Thyroid gland (tissue), 4 donors: ENCODE measurements around the gene RNU4-1. TPM values are rescaled to one million over a fixed set of nuclear protein-coding genes. Genes with fewer than 3 reads are reported as not detected.

ENCODE experiments used
- DNase-seq, 2 donors: peaks; one replicate each; pipeline ENCODE4 v3.0.0-alpha.2; 2019
- H3K27ac ChIP-seq, 3 donors: fragments of 200-600 bp; sonication (generic); 1 replicate in 2 of 3; 2 replicates in 1 of 3; pipeline ENCODE4 v1.5.1; 2016 to 2019; ENCODE audit warnings: mild to moderate bottlenecking in 1 of 3, moderate library complexity in 1 of 3
- H3K27me3 ChIP-seq: fragments of 200-600 bp; sonication (generic); one replicate; pipeline ENCODE4 v1.5.1; 2019
- H3K36me3 ChIP-seq, 2 donors: fragments of 200-600 bp; sonication (generic); one replicate each; pipeline ENCODE4 v1.5.1; 2016 to 2019
- H3K4me1 ChIP-seq, 2 donors: fragments of 200-600 bp; sonication (generic); one replicate each; pipeline ENCODE4 v1.5.1; 2017 to 2019
- H3K4me3 ChIP-seq, 3 donors: fragments of 200-600 bp; sonication (generic); replicated peaks in 1 of 3; 1 replicate in 2 of 3; 2 replicates in 1 of 3; pipeline ENCODE4 v1.5.1; 2016; ENCODE audit warnings: mild to moderate bottlenecking in 1 of 3
- H3K9me3 ChIP-seq: fragments of 200-600 bp; sonication (generic); one replicate; pipeline ENCODE4 v1.5.1; 2017
- POLR2A ChIP-seq, 2 donors: fragments of 450-650 bp; IDR thresholded peaks; one replicate each; pipeline ENCODE4 v1.6.1; 2017; ENCODE audit warnings: antibody characterized with exemption in 2 of 2, mild to moderate bottlenecking in 2 of 2, moderate library complexity in 1 of 2
- WGBS, 2 donors: methylation state at CpG; one replicate each; pipeline ENCODE4 v1.1.5; 2017; 5-methylcytosine and 5-hydroxymethylcytosine counted together
- intact Hi-C: fragments of 100-400 bp; cut with DNase I; formaldehyde crosslinking; loops from one replicate; pipeline ENCODE4 v1.15.1; 2023
- total RNA-seq, 4 donors: library from RNA; depleted of rRNA; stranded (reverse); fragments of >200 nt; gene quantifications; one replicate each; pipeline ENCODE4 v1.2.3, GENCODE V29; 2016
- TF ChIP-seq, protein P1 (sequence below), 6 experiments: fragments of 200-600 bp in 3 of 6; fragments of 450-650 bp in 3 of 6; sonication (generic) in 3 of 6; IDR thresholded peaks; one replicate each; pipeline ENCODE4 v1.5.1; 2016 to 2019; ENCODE audit warnings: antibody characterized with exemption in 6 of 6, mild to moderate bottlenecking in 2 of 6, inconsistent platforms in 1 of 6, moderate library complexity in 1 of 6

RNU4-1 gene
- total RNA-seq, 4 donors from 2014 or later: under 0.01 TPM

GRCh38 chr12:120265473-120266179, 27.4 kb downstream of the RNU4-1 start, which contains the start of gene PXN:
Gene PXN, minus strand, starts transcription at chr12:120265730. Its CDS starts 101 bp downstream, at chr12:120265629.
- TF ChIP-seq, protein P1, sequence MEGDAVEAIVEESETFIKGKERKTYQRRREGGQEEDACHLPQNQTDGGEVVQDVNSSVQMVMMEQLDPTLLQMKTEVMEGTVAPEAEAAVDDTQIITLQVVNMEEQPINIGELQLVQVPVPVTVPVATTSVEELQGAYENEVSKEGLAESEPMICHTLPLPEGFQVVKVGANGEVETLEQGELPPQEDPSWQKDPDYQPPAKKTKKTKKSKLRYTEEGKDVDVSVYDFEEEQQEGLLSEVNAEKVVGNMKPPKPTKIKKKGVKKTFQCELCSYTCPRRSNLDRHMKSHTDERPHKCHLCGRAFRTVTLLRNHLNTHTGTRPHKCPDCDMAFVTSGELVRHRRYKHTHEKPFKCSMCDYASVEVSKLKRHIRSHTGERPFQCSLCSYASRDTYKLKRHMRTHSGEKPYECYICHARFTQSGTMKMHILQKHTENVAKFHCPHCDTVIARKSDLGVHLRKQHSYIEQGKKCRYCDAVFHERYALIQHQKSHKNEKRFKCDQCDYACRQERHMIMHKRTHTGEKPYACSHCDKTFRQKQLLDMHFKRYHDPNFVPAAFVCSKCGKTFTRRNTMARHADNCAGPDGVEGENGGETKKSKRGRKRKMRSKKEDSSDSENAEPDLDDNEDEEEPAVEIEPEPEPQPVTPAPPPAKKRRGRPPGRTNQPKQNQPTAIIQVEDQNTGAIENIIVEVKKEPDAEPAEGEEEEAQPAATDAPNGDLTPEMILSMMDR (IDR thresholded peaks at IDR 0.05): peak; percentile 53 to 91 (median 70)
- TF ChIP-seq POLR2A (IDR thresholded peaks at IDR 0.05): peak in 1 of 2 donors; percentile 81
- peak within 1 kb of the TSS; percentile 85 to 97 (median 96) for H3K27ac ChIP-seq
- 25 to 40% methylated on average over 2 to 4 of the region's 81 CpGs for WGBS, 2 donors
- no peaks in the 10 kb centered on the region for H3K36me3 ChIP-seq
- H3K27me3 ChIP-seq: no peaks in the 10 kb centered on the region
- peak within 1 kb of the TSS; percentile 40 to 99 (median 92) for H3K4me3 ChIP-seq
- DNase-seq: peak; percentile 83 to 88
- intact Hi-C loops: loop anchor here (2.0 kb wide), 1 partner anchor 37 kb away; no protein-coding TSS in a partner anchor
- H3K4me1 ChIP-seq: peaks cover 40 to 48% of the 10 kb centered on the region in 2 donors
- H3K9me3 ChIP-seq: no peaks in the 10 kb centered on the region

GRCh38 chr12:120264904-120265472, 28.0 kb downstream of the RNU4-1 start:
- DNase-seq: no peak
- peak overlapping the region; percentile 40 to 99 (median 92) for H3K4me3 ChIP-seq
- no peak for TF ChIP-seq POLR2A (IDR thresholded peaks at IDR 0.05)
- TF ChIP-seq, protein P1 (IDR thresholded peaks at IDR 0.05): no peak
- H3K27ac ChIP-seq: peak overlapping the region; percentile 85 to 97 (median 96)
- peaks cover 41 to 51% of the 10 kb centered on the region in 2 donors for H3K4me1 ChIP-seq
- intact Hi-C loops: loop anchor here (2.0 kb wide), 1 partner anchor 36 kb away; no protein-coding TSS in a partner anchor
- H3K9me3 ChIP-seq: no peaks in the 10 kb centered on the region
- 6 to 8% methylated on average over 2 to 8 of the region's 29 CpGs for WGBS, 2 donors
- no peaks in the 10 kb centered on the region for H3K27me3 ChIP-seq
- H3K36me3 ChIP-seq: no peaks in the 10 kb centered on the region

DNA sequence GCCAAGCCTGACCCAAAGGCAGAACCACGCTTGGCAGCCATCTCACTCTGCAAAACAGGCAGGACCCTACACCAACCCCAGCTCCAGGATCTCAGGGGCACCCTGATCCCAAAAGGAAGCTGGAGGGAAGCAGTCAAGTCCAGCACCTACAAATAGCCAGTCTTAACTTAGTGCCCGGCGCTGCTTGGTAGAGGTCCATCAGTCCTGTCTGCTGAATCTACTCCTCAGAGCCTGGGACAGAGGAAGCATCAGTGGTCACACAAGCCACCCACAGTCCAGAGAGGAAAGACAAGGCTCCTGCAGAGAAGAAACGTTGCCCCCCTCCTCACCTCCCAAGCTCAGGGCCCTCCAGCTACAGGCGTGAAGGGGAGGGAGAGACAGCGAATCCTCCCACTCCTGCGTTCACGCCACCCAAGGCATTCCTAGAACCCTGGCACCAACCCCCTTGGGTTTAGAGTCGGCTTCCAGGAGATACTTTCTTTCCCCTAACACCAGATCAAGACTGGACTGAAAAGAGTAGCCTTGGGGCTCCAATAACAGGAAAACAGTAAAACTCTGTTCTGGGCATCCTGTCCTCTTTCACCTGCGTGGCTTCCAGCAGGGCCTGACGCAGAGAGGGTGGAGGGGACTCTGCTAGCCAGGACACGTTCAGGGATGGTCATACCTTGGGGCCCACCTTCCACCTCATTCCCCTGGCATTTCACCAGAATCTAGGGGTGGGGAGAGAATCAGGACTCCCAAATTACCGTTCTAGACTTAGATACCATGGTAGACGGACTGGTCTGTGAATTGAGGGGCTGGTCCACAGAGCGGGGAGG, 28.7 kb downstream of the RNU4-1 start:
- WGBS, 2 donors: 18 to 25% methylated on average over 12 to 15 of the region's 15 CpGs
- intact Hi-C loops: loop anchor here (2.0 kb wide), 1 partner anchor 35 kb away; no protein-coding TSS in a partner anchor

GRCh38 chr12:120263748-120264085, 29.3 kb downstream of the RNU4-1 start:
- peak in 1 of 2 donors; percentile 49 for DNase-seq
- H3K36me3 ChIP-seq: no peaks in the 10 kb centered on the region
- no peaks in the 10 kb centered on the region for H3K27me3 ChIP-seq
- intact Hi-C loops: loop anchor here (2.0 kb wide), 1 partner anchor 35 kb away; no protein-coding TSS in a partner anchor
- WGBS, 2 donors: 9 to 15% methylated on average over 5 of the region's 5 CpGs
- TF ChIP-seq POLR2A (IDR thresholded peaks at IDR 0.05): no peak
- TF ChIP-seq, protein P1 (IDR thresholded peaks at IDR 0.05): no peak
- H3K4me1 ChIP-seq: peaks cover 50 to 64% of the 10 kb centered on the region in 2 donors
- peak overlapping the region in 2 of 3 donors; percentile 92 to 99 for H3K4me3 ChIP-seq
- H3K27ac ChIP-seq: peak overlapping the region; percentile 85 to 97 (median 96)
- H3K9me3 ChIP-seq: no peaks in the 10 kb centered on the region

More for the DNA sequence above, 28.7 kb downstream of the RNU4-1 start:
- H3K4me1 ChIP-seq: peaks cover 44 to 58% of the 10 kb centered on the region in 2 donors
- H3K27me3 ChIP-seq: no peaks in the 10 kb centered on the region
- peak; percentile 47 to 48 for DNase-seq
- no peaks in the 10 kb centered on the region for H3K9me3 ChIP-seq
- TF ChIP-seq, protein P1 (IDR thresholded peaks at IDR 0.05): no peak
- peak in 1 of 2 donors; percentile 20 for TF ChIP-seq POLR2A (IDR thresholded peaks at IDR 0.05)
- H3K36me3 ChIP-seq: no peaks in the 10 kb centered on the region
- peak overlapping the region; percentile 85 to 97 (median 96) for H3K27ac ChIP-seq
- H3K4me3 ChIP-seq: peak overlapping the region; percentile 40 to 99 (median 92)
